HG03108 (cell line): ENCODE measurements around the gene MAP3K13.
"Not testable (repeated sequence)": the region's sequence is repeated elsewhere in the genome, so short reads cannot be mapped to it uniquely, and the experiment has no call there.

ENCODE experiments used
- ATAC-seq: cut with Tn5 transposase; IDR thresholded peaks from one replicate; pipeline ENCODE4 v1.9.1; 2021; ENCODE audit warnings: moderate library complexity; ENCODE audit not compliant: unreplicated experiment

Gene MAP3K13

GRCh38 chr3:185340751-185341150, 22.2 kb upstream of the MAP3K13 start:
- no peak for ATAC-seq

- no peak for ATAC-seq
These were observed 21.1 kb upstream of the MAP3K13 start for GRCh38 chr3:185341616-185342458.

DNA sequence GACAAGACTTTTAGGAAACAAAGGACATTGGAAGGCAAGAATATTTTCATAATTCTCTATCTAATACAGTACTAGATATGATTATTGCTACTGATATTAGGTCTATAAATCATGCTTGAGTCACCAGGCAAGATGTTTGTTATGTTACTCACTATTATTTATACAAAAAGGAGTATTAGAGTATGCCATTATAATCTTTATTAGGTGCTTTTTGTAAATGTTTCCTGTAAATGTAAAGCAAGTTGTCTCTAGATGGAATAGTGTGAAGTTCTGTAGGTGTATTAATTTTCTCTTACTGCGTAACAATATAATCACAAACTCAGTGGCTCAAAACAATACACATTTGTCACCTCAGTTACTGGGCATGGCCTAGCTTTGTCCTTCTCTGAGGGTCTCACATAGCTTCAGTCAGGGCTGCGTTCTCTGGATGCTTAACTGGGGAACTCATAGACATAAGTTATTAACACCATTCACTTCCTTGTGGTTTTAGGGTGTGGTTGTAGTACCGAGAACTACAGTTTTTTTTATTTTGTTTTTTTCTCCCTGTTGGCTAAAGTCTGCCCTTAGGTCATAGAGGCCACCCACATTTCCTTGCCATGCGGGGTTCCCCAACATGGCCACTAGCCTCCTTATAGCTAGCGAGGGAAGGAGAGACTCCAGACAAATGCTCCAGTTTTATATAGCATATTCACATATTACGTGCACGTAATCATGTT, 20.3 kb upstream of the MAP3K13 start:
- no peak for ATAC-seq

GRCh38 chr3:185347399-185347798, 15.5 kb upstream of the MAP3K13 start:
- no peak for ATAC-seq

DNA sequence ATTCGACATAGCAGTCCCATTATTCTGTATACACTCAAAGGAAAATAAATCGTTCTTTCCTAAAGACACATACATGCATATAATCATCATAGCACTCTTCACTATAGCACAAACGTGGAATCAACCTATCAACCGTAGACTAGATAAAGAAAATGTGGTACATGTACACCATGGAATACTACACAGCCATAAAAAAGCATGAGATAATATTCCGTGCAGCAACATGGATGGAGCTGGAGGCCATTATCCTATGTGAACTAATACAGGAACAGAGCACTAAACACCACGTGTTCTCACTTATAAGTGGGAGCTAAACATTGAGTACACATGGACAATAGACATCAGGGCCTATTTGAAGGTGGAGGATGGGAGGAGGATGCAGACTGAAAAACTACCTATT, 12.1 kb upstream of the MAP3K13 start:
- ATAC-seq: no peak

DNA sequence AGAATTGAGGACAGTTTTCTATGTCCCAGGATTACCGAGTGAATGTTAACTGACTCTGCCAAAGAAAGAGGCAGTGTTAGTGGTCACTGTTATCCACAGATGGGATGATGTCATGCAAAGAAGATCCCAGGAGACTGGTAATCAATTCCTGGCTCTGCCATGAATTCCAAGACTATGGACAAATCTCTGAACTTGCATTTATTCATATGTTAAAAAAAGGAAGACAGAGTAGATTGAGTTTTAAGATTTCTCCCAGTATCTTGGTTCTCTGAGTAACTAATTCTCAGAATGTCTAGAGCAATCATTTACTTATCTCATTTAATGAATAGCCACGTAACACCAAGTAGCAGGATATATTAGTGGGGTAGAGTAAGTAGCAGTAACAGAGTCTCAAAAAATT, 11.5 kb upstream of the MAP3K13 start:
- ATAC-seq: no peak

DNA sequence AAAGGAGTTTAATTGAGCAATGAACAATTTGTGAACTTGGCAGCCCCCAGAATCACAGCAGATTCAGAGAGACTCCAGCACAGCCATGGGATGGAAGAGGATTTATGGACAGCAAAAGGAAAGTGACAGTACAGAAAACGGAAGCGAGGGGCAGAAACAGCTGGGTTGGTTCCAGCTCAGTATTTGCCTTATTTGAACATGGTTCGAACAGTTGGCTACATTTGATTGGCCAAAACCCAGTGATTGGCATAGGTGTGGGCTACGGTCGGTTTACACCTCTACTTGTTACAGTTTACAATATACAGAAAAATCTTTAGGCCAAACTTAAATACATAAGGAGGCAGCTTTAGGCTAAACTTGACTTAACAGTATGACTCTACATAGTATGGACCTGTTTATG, 9.7 kb upstream of the MAP3K13 start:
- ATAC-seq: no peak

- ATAC-seq: peak; percentile 97
These were observed 8.9 kb upstream of the MAP3K13 start for GRCh38 chr3:185353823-185354614.

DNA sequence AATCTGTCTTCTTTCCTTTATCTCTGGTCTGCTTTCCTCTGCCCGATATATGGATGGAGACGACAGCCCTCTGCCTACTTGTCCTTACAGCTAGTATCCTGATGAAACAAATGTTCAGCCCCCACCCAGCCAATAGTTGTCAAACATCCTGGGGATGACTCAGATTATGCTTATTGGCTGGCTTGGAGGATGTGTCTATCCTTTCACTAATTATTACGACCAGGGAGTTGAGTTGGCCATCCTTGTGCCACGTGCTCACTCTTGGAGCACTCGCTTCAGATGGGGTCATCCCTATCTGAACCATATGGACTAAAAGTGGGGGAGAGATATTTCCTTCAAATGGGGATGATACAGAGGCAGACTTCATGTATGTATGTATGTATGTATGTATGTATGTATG, 6.4 kb upstream of the MAP3K13 start:
- no peak for ATAC-seq

DNA sequence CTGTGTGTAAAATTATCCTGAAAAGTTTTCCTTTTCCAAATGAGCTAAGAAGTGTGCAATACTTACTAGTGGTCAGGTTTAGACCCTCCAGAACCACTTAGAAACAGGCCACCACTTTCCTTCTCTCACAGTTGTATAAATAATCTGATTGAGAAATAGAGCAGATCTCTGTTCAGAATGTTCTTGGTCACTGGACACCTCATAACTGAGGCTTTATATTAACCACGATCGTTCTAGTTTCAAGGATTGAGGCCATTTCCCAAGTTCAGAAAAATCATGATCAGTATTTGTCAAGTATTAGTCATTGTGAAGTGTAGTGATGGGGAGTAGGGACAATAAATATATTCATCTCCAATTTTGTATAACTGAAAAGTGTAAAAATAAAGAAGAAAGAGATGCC, 1.0 kb upstream of the MAP3K13 start:
- no peak for ATAC-seq

GRCh38 chr3:185363662-185364203, 797 bp downstream of the MAP3K13 start:
- peak; percentile 20 for ATAC-seq

- ATAC-seq: no peak
These were observed 2.5 kb downstream of the MAP3K13 start for GRCh38 chr3:185365291-185366073.

GRCh38 chr3:185366074-185366335, 3.1 kb downstream of the MAP3K13 start:
- ATAC-seq: no peak

DNA sequence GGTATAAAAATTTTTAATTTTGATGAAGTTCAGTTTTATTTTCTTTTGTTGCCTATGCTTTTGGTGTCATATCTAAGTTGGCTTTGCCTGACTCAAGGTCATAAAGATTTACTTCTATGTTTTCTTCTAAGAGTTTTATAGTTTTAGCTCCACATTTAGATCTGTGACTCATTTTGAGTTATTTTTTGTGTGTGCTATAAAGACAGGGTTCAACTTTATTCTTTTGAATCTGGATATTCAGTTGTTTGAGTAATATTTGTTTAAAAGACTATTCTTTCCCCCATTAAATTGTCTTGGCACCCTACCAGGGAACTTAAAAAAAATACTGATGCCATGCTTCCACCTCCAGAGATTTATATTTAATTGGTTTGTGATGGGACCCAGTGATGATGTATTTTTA, 4.0 kb downstream of the MAP3K13 start:
- no peak for ATAC-seq

GRCh38 chr3:185370349-185370748, 7.4 kb downstream of the MAP3K13 start:
- not testable (repeated sequence) for ATAC-seq

GRCh38 chr3:185371306-185372074, 8.6 kb downstream of the MAP3K13 start:
- no peak for ATAC-seq

DNA sequence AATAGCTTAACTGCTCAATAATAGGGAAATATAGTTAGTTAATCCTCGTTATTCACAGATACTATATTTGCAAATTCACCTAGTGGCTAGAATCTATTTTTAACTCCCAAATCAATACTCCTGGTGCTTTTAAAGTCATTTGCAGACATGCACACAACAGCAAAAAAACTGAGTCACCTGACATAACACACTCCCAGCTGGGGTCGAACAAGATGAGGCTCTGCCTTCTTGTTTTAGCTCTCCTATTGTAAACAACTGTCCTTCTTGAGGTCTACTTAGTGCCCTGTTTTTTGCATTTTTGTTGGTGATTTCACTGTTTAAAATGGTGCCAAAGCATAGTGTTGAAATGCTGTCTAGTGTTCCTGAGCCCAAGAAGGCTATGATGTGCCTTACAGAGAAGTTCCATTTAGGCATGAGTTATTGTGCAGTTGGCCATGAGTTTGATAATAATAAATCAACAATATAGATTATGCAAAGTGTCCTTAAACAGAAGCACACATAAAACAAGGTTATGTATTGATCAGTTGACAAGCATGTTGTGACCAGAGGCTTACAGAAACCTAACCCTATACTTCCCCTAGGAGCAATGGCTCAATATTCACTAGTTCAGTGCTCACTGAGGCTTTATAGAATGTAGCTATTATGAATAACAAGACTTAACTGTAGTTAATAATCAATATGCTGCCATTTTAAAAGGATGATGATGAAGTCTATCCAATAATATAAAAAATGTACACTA, 18.6 kb downstream of the MAP3K13 start:
- no peak for ATAC-seq

DNA sequence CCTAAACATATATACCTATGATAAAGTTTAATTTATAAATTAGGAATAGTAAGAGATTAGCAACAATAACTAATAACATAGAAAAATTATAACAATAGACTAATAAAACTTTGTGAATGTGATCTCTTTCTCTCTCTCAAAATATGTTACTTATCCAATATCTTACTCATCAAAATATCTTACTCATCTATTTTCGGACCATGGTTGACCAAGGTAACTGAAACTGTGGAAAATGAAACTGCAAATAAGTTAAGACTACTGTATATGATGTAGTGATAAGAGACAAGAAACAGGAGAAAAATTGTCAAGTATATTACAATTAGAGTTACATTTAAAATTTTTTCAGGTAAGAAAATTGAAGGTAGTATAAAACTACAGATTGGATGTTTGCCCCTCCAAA, 19.2 kb downstream of the MAP3K13 start:
- ATAC-seq: no peak

DNA sequence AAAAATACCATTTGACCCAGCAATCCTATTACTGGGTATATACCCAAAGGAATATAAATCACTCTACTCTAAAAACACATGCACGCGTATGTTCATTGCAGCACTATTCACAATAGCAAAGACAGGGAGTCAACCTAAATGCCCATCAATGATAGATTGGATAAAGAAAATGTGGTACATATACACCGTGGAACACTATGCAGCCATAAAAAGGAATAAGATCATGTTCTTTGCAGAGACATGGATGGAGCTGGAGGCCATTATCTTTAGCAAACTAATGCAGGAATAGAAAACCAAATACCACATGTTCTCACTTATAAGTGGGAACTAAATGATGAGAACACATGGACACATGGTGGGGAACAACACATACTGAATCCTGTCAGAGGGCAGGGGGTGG, 23.6 kb downstream of the MAP3K13 start:
- not testable (repeated sequence) for ATAC-seq
